Tibial nerve (tissue), 4 donors: Measurements from ENCODE around the gene MAGED2. TPM values are rescaled to one million over a fixed set of nuclear protein-coding genes. Genes with fewer than 3 reads are reported as not detected.
"Not testable (repeated sequence)": the region's sequence is repeated elsewhere in the genome, so short reads cannot be mapped to it uniquely, and the experiment has no call there.

Source experiments
- DNase-seq, 2 donors: peaks; one replicate each; pipeline ENCODE4 v3.0.0-alpha.2; 2019; ENCODE audit warnings: low spot score in 2 of 2
- H3K27ac ChIP-seq, 4 donors: fragments of 200-600 bp; sonication (generic) in 3 of 4; one replicate each; pipeline ENCODE4 v1.5.1; 2017 to 2019; ENCODE audit warnings: mild to moderate bottlenecking in 1 of 4
- H3K27me3 ChIP-seq, 2 donors: fragments of 200-600 bp; sonication (generic) in 1 of 2; one replicate each; pipeline versions ENCODE4 v1.5.1 to v1.6.0; 2017 to 2019
- H3K36me3 ChIP-seq, 3 donors: fragments of 200-600 bp; sonication (generic); one replicate each; pipeline ENCODE4 v1.5.1; 2018 to 2019
- H3K4me1 ChIP-seq, 4 donors: fragments of 200-600 bp; sonication (generic) in 3 of 4; one replicate each; pipeline ENCODE4 v1.5.1; 2017 to 2019
- H3K4me3 ChIP-seq, 4 donors: fragments of 200-600 bp; sonication (generic) in 3 of 4; one replicate each; pipeline ENCODE4 v1.5.1; 2017 to 2019; ENCODE audit warnings: mild to moderate bottlenecking in 1 of 4, moderate library complexity in 1 of 4
- H3K9me3 ChIP-seq, 4 donors: fragments of 200-600 bp; sonication (generic) in 3 of 4; one replicate each; pipeline ENCODE4 v1.5.1; 2017 to 2019
- EP300 ChIP-seq, 2 donors: sonication (generic); formaldehyde crosslinking; IDR thresholded peaks; one replicate each; pipeline ENCODE4 v1.6.1; 2017; ENCODE audit warnings: antibody characterized with exemption in 2 of 2, mild to moderate bottlenecking in 1 of 2
- POLR2A ChIP-seq, 2 donors: fragments of 450-650 bp; IDR thresholded peaks; one replicate each; pipeline ENCODE4 v1.6.1; 2017; ENCODE audit warnings: antibody characterized with exemption in 2 of 2, mild to moderate bottlenecking in 2 of 2, moderate library complexity in 2 of 2
- WGBS, 2 donors: methylation state at CpG; one replicate each; pipeline ENCODE4 v1.1.5; 2018; 5-methylcytosine and 5-hydroxymethylcytosine counted together
- small RNA-seq: library from RNA; depleted of rRNA; stranded (forward); fragments of <200 nt; gene quantifications from one replicate; pipeline ENCODE3, GENCODE V24; 2016
- total RNA-seq, 4 donors: library from RNA; depleted of rRNA; stranded (reverse); fragments of >200 nt; gene quantifications; one replicate each; pipeline ENCODE4 v1.1.0, GENCODE V29; 2016
- TF ChIP-seq, protein P1 (sequence below), 5 experiments: fragments of 200-600 bp in 3 of 5; fragments of 450-650 bp in 2 of 5; sonication (generic) in 3 of 5; IDR thresholded peaks; one replicate each; pipeline ENCODE4 v1.5.1; 2016 to 2019; ENCODE audit warnings: antibody characterized with exemption in 5 of 5, mild to moderate bottlenecking in 3 of 5, moderate library complexity in 2 of 5

MAGED2 gene
- total RNA-seq, 4 donors from 2014 or later: 114 to 230 (median 173) TPM

GRCh38 chrX:54842607-54843006 is 35.1 kb downstream of the MAGED2 start:
- Histone ChIP-seq H3K27me3 (no peaks in the 10 kb centered on the region), H3K9me3 (no peaks in the 10 kb centered on the region), H3K27ac (no peak overlapping the region), H3K4me1 (no peaks in the 10 kb centered on the region), H3K36me3 (no peaks in the 10 kb centered on the region), H3K4me3 (no peak overlapping the region)
- DNase-seq: no peak
- TF ChIP-seq, protein P1, sequence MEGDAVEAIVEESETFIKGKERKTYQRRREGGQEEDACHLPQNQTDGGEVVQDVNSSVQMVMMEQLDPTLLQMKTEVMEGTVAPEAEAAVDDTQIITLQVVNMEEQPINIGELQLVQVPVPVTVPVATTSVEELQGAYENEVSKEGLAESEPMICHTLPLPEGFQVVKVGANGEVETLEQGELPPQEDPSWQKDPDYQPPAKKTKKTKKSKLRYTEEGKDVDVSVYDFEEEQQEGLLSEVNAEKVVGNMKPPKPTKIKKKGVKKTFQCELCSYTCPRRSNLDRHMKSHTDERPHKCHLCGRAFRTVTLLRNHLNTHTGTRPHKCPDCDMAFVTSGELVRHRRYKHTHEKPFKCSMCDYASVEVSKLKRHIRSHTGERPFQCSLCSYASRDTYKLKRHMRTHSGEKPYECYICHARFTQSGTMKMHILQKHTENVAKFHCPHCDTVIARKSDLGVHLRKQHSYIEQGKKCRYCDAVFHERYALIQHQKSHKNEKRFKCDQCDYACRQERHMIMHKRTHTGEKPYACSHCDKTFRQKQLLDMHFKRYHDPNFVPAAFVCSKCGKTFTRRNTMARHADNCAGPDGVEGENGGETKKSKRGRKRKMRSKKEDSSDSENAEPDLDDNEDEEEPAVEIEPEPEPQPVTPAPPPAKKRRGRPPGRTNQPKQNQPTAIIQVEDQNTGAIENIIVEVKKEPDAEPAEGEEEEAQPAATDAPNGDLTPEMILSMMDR (IDR thresholded peaks at IDR 0.05): no peak
- TF ChIP-seq POLR2A (IDR thresholded peaks at IDR 0.05): no peak
- TF ChIP-seq EP300 (IDR thresholded peaks at IDR 0.05): no peak
- WGBS, 2 donors: 74 to 83% methylated on average over 1 of the region's 1 CpG

DNA sequence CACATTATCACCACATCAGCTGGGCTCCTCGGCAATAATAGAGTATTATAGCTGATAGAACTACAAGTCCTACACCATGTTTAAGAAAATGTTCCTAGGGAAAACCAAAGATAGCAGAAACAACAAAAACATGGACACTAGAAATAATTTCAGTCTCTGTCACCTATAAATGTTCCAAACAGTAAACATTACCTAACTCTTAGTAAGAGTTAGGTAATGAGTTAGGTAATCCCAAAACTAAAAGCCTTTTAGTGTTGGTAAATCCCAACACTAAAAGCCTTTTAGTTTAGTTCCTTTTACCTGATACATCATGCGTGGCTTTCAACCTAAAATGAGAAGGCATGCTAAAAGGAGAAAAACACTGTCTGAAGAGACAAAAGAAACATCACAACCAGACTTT is 35.5 kb downstream of the MAGED2 start:
- no peaks in the 10 kb centered on the region for H3K4me1 ChIP-seq
- 75 to 97% methylated on average over 2 of the region's 2 CpGs for WGBS, 2 donors
- no peak for TF ChIP-seq EP300 (IDR thresholded peaks at IDR 0.05)
- TF ChIP-seq POLR2A (IDR thresholded peaks at IDR 0.05): no peak
- TF ChIP-seq, protein P1 (IDR thresholded peaks at IDR 0.05): no peak
- no peaks in the 10 kb centered on the region for H3K9me3 ChIP-seq
- no peaks in the 10 kb centered on the region for H3K36me3 ChIP-seq
- no peak overlapping the region for H3K27ac ChIP-seq
- DNase-seq: no peak
- no peak overlapping the region for H3K4me3 ChIP-seq
- no peaks in the 10 kb centered on the region for H3K27me3 ChIP-seq

- H3K9me3 ChIP-seq, DNase-seq, H3K27me3 ChIP-seq, H3K36me3 ChIP-seq, H3K27ac ChIP-seq, H3K4me3 ChIP-seq, H3K4me1 ChIP-seq: not testable (repeated sequence)
- WGBS, 2 donors: 80 to 92% methylated on average over 2 of the region's 2 CpGs
Observed at GRCh38 chrX:54847700-54848099, 40.2 kb downstream of the MAGED2 start.

- H3K27ac ChIP-seq: no peak overlapping the region
- TF ChIP-seq, protein P1 (IDR thresholded peaks at IDR 0.05): no peak
- TF ChIP-seq EP300 (IDR thresholded peaks at IDR 0.05) (no peak), POLR2A (IDR thresholded peaks at IDR 0.05) (no peak)
- H3K9me3 ChIP-seq: peaks cover 0 to 8% (median 1%) of the 10 kb centered on the region in 4 donors
- no peaks in the 10 kb centered on the region for H3K4me1 ChIP-seq
- no peak for DNase-seq
- WGBS, 2 donors: 42 to 60% methylated on average over 1 to 2 of the region's 2 CpGs
- no peaks in the 10 kb centered on the region for H3K36me3 ChIP-seq
- no peaks in the 10 kb centered on the region for H3K27me3 ChIP-seq
- H3K4me3 ChIP-seq: no peak overlapping the region
Observed at GRCh38 chrX:54865208-54865607, 57.7 kb downstream of the MAGED2 start.

Small RNA genes lying within 50 kb of the gene (small RNA-seq; reads per million reads assigned to genes)
- gene AL049732.1 (not detected), gene SNORA11 (68.7 reads per million, percentile 95 among the genes with 10 or more reads in this experiment)

Other genes starting within 250 kb of the MAGED2 start
- gene ITIH6, start 9.5 kb upstream of the MAGED2 start, total RNA-seq: not detected
- 10 to 100 TPM; 14.4 to 21.0 (median 17.9) TPM for gene TRO, start 113.1 kb downstream of the MAGED2 start, total RNA-seq
- gene PFKFB1, start 186.4 kb downstream of the MAGED2 start, total RNA-seq: 1 to 10 TPM; 1.8 to 9.2 (median 3.7) TPM
- gene APEX2, start 192.6 kb downstream of the MAGED2 start, total RNA-seq: 10 to 100 TPM in 2 of 4 donors, 1 to 10 TPM in 2; 8.0 to 24.5 (median 10.5) TPM
- 1 to 10 TPM in 1 of 4 donors, under 1 TPM in 1, not detected in 2; 0.30 to 1.0 TPM for gene ALAS2, start 223.2 kb downstream of the MAGED2 start, total RNA-seq